ENCODE results near the gene FOXN3. TPM values are rescaled to one million over a fixed set of nuclear protein-coding genes. Genes with fewer than 3 reads are reported as not detected.
A peak's percentile ranks its signal among the peaks of the same experiment; 100 is the strongest.

The FOXN3 gene
- polyA plus RNA-seq, 1 of the 3 experiments (the other 2 are of a cell fraction), result 9.8 TPM

DNA sequence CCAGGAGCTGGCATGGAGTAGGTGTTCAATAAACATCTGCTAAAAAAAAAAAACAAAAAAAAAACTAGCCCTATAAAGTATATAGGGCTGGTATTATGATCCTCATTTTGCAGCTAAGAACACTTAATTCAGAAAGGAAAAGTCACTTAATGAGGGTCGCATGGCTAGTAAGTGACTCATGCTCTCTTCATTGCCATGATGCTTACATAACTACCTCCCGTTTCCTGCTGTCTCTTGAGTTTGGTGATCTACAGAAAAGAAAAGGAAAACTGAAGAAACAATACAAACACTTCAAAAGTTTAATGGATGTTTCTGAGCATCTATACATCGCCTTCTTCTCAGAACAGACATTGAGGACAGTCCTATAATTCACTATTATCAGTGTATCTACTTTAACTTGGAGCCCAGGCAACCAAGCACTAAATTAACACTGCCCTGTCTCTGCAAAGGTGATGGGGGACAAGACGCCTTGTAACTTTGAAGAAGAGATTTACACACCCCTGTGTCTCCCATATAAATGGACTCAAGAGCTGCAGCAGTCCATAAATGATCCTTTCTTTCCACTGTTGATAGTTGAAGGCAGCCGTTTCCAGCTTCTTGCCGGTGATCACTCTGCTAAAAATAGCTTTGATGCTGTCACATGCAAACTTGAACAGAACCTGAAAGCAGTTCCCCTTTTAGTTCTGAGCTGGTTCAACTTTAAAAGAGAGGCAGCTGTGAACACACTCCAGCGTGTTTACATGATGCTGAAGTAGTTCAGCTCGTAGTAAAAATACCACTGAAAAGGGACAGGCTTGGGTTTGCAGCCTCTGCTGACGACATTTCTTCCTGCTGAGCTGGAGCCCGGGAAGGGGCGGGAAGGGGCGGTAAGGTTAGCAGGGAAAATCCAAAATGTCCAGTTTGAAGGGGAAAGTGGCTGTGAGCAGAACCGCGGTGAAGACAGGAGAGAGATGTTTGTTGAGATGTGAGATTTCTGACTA is 113.3 kb downstream of the FOXN3 start (continued):
- TF ChIP-seq ZBTB33 (IDR thresholded peaks at IDR 0.05; ENCODE audit: borderline replicate concordance, low read depth) (no peak), GABPA (IDR thresholded peaks at IDR 0.05; ENCODE audit: low read depth) (no peak), RFX5 (IDR thresholded peaks at IDR 0.05; ENCODE audit: low read length) (no peak), RXRA (IDR thresholded peaks at IDR 0.05; ENCODE audit: borderline replicate concordance, low read depth) (no peak), SIN3A (IDR thresholded peaks at IDR 0.05; ENCODE audit: borderline replicate concordance, low read depth, low read length) (no peak), FOXM1 (IDR thresholded peaks at IDR 0.05; ENCODE audit: low read depth) (no peak), NFIC (IDR thresholded peaks at IDR 0.05; ENCODE audit: borderline replicate concordance) (no peak), NRF1 (IDR thresholded peaks at IDR 0.05; ENCODE audit: low read depth, low read length) (no peak), JUND (IDR thresholded peaks at IDR 0.05) (peak; percentile 68), MXI1 (IDR thresholded peaks at IDR 0.05; ENCODE audit: low read depth, low read length) (no peak), POLR2AphosphoS5 (IDR thresholded peaks at IDR 0.05; ENCODE audit: low read depth, low read length) (no peak), FOXJ3 (CRISPR knock-in tag; IDR thresholded peaks at IDR 0.05) (no peak)

DNA sequence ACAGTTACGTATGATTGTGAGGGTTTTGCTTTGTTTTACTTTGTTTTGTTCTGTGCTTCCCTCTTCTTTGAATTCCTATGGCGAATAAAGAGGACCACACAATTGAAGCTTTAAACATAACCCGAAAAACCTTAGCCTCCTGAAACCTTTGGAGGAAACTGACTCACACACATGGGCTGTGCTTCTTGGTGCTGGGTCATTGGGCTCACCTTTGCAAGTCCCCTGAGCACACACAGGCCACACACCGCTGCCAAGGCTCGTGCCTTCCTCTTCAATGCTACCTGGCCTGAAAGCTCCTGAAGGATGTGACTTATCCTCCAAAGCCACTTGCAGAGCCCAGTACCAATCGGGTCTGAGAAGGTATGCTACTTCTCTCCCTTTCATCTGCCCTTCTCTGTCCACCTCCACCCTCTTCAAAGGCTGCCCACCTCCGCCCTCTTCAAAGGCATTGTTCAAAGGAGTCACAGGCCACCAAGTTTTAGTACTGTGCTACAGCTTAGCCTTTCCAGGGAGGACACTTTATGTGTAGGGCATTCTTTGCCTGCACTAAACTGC is 114.6 kb downstream of the FOXN3 start:
- ChIA-PET POLR2A (no interaction called here), CTCF (no interaction called here)

More for the DNA sequence above, 114.6 kb downstream of the FOXN3 start:
- peak overlapping the region; percentile 73; the same call in 1 of the 2 replicates for H3K4me2 ChIP-seq
- peaks cover 19% of the 10 kb centered on the region for H3F3A ChIP-seq (replicated peaks; ENCODE audit: insufficient read depth)
- H3K9me2 ChIP-seq, result no peaks in the 10 kb centered on the region
- H3K9me3 ChIP-seq, result no peaks in the 10 kb centered on the region
- no peak for TF ChIP-seq RAD21 (IDR thresholded peaks at IDR 0.05; ENCODE audit: low read length)
- TF ChIP-seq TAF1 (IDR thresholded peaks at IDR 0.05; ENCODE audit: borderline replicate concordance, low read depth, low read length), result no peak
- no peak for TF ChIP-seq GATA2 (CRISPR knock-in tag; IDR thresholded peaks at IDR 0.05)
- TF ChIP-seq SIN3A (IDR thresholded peaks at IDR 0.05; ENCODE audit: borderline replicate concordance, low read depth, low read length), result no peak
- no peak for TF ChIP-seq RXRA (IDR thresholded peaks at IDR 0.05; ENCODE audit: borderline replicate concordance, low read depth)
- TF ChIP-seq RCOR1 (IDR thresholded peaks at IDR 0.05; ENCODE audit: low read length), result no peak
- TF ChIP-seq REST (IDR thresholded peaks at IDR 0.05; ENCODE audit: low read depth, low read length), result no peak
- no peak for TF ChIP-seq MXI1 (IDR thresholded peaks at IDR 0.05; ENCODE audit: low read depth, low read length)
- TF ChIP-seq NFIC (IDR thresholded peaks at IDR 0.05; ENCODE audit: borderline replicate concordance), result no peak
- no peak for TF ChIP-seq NRF1 (IDR thresholded peaks at IDR 0.05; ENCODE audit: low read depth, low read length)
- TF ChIP-seq EP300 (IDR thresholded peaks at IDR 0.05; ENCODE audit: borderline replicate concordance in 1 of 2, low read depth in 1 of 2, low read length in 1 of 2), result no peak
- no peak for TF ChIP-seq FOXM1 (IDR thresholded peaks at IDR 0.05; ENCODE audit: low read depth)
- no peak for TF ChIP-seq ZBTB33 (IDR thresholded peaks at IDR 0.05; ENCODE audit: borderline replicate concordance, low read depth)
- peak overlapping the region in 1 of 2 experiments; percentile 96; a peak in 2 of 4 replicates for H3K27ac ChIP-seq (ENCODE audit: low read depth in 2 of 2, low read length in 1 of 2)
- DNase-seq, result no peak
- H3K27me3 ChIP-seq (ENCODE audit: insufficient read depth), result no peaks in the 10 kb centered on the region
- no peak overlapping the region for H3K4me3 ChIP-seq (ENCODE audit: low read depth in 2 of 2, low read length in 1 of 2)
- no peaks in the 10 kb centered on the region for H3K36me3 ChIP-seq (replicated peaks in 1 of 2; ENCODE audit: control insufficient read depth in 1 of 2, insufficient read depth in 2 of 2, low read length in 1 of 2)
- H3K4me1 ChIP-seq (ENCODE audit: control insufficient read depth in 1 of 2, insufficient read depth in 2 of 2, low read depth in 1 of 2, low read length in 1 of 2), result peaks cover 22 to 29% of the 10 kb centered on the region in 2 experiments
- 94% methylated on average over 7 of the region's 7 CpGs for WGBS (ENCODE audit: low lambda C conversion rate)
- H4K20me1 ChIP-seq (ENCODE audit: insufficient read depth), result no peaks in the 10 kb centered on the region
- H3K9ac ChIP-seq, result no peak overlapping the region; the same call in 1 of the 2 replicates
- no peaks in the 10 kb centered on the region for H3K79me2 ChIP-seq (ENCODE audit: insufficient read depth)
- H2AFZ ChIP-seq (ENCODE audit: low read depth), result no peak overlapping the region

Data from SK-N-SH (cell line).